ENCODE results near the gene TRIM31.
A peak's percentile ranks its signal among the peaks of the same experiment; 100 is the strongest.

Gene TRIM31

DNA sequence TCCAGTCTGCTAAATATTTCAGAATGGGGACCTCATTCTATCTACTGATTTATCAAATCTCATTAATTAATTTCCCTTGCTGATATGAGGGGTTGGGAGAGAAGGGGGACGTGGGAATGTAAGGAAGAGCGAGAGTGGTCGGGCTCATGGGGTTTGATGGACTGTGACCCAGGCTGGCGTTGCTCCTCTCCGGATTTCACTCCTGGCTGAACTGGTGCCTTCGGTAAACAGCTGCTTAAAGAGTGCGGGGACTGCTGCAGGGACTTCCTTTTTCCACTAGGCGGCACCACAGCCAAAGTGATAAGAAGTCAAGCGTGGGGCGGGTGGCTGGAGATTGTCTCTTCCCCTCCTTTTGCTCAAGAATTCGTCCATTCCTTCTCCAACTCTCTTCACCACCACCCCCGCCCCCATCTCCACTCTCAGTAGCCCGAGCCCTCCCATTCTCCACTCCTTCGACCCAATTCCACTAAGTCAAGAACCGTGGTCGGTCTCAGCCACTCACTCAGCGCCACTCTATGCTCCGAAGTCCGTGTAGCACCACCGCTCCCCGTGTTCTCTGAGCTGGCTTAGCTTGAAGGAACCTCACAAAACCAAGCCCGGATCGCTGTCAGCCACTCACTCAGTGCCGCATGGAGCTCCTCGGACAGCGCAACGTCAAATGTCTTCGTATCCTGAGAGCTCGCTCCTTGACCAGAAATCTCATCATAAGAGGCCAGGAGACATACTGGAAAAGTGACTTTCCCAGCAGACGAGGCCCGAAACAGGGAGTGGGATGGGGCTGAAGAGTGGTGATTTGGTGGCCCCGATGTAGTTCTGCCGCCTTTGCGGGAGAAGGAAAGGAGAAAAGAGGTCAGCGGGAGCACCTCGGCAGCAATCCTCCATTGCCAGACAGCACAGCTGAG lies 9.7 kb downstream of the TRIM31 start:
- Histone ChIP-seq H3K4me3 (ENCODE audit: low read depth, low read length) (peak overlapping the region; percentile 51), H3K4me1 (peaks cover 8% of the 10 kb centered on the region), H3K4me2 (ENCODE audit: low read length) (peak overlapping the region; percentile 87), H3K9ac (no peak overlapping the region), H3K36me3 (ENCODE audit: control insufficient read depth, insufficient read depth, low read length) (no peaks in the 10 kb centered on the region), H3K27ac (no peak overlapping the region), H3K79me2 (no peaks in the 10 kb centered on the region), H2AFZ (peak overlapping the region; percentile 75), H3K27me3 (ENCODE audit: control insufficient read depth, insufficient read depth, low read length) (no peaks in the 10 kb centered on the region), H3K9me3 (ENCODE audit: control insufficient read depth, low read length) (no peaks in the 10 kb centered on the region)
- TF ChIP-seq, protein P1, sequence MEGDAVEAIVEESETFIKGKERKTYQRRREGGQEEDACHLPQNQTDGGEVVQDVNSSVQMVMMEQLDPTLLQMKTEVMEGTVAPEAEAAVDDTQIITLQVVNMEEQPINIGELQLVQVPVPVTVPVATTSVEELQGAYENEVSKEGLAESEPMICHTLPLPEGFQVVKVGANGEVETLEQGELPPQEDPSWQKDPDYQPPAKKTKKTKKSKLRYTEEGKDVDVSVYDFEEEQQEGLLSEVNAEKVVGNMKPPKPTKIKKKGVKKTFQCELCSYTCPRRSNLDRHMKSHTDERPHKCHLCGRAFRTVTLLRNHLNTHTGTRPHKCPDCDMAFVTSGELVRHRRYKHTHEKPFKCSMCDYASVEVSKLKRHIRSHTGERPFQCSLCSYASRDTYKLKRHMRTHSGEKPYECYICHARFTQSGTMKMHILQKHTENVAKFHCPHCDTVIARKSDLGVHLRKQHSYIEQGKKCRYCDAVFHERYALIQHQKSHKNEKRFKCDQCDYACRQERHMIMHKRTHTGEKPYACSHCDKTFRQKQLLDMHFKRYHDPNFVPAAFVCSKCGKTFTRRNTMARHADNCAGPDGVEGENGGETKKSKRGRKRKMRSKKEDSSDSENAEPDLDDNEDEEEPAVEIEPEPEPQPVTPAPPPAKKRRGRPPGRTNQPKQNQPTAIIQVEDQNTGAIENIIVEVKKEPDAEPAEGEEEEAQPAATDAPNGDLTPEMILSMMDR (IDR thresholded peaks at IDR 0.05) = peak; percentile 89

DNA sequence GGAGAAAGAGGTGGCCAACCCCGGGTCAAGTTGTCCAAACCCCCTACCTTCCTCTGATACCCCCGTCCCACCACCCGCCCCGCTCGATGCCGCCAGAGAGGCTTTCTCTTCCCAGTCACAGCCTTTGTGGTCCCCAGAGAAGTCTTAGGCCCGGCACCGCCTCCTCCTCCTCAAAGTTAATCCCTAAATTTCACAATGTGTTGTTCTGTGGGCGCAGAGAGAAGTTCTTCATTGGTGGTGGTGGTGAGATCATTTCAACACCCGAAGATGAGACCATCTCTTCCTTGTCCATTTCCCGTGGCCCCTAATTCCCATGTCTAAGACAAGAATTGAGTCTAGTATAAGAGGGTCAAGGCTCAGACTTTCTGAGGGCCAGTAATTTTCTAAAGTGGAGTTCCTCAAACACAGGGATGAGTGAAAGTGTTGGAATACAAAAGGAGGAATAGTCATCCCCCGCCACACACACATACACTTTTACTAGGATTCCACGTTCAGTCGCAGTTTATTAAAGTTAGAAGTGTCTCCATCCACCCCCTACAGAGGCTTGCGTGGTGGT lies 10.4 kb downstream of the TRIM31 start:
- peak overlapping the region; percentile 51 for H3K4me3 ChIP-seq (ENCODE audit: low read depth, low read length)
- H2AFZ ChIP-seq = peak overlapping the region; percentile 75
- TF ChIP-seq, protein P1 (IDR thresholded peaks at IDR 0.05) = no peak
- H3K4me2 ChIP-seq (ENCODE audit: low read length) = peak overlapping the region; percentile 94
- H3K9me3 ChIP-seq (ENCODE audit: control insufficient read depth, low read length) = no peaks in the 10 kb centered on the region
- no peak overlapping the region for H3K9ac ChIP-seq
- no peaks in the 10 kb centered on the region for H3K27me3 ChIP-seq (ENCODE audit: control insufficient read depth, insufficient read depth, low read length)
- peaks cover 8% of the 10 kb centered on the region for H3K4me1 ChIP-seq
- H3K27ac ChIP-seq = peak overlapping the region; percentile 3
- no peaks in the 10 kb centered on the region for H3K79me2 ChIP-seq
- no peaks in the 10 kb centered on the region for H3K36me3 ChIP-seq (ENCODE audit: control insufficient read depth, insufficient read depth, low read length)

DNA sequence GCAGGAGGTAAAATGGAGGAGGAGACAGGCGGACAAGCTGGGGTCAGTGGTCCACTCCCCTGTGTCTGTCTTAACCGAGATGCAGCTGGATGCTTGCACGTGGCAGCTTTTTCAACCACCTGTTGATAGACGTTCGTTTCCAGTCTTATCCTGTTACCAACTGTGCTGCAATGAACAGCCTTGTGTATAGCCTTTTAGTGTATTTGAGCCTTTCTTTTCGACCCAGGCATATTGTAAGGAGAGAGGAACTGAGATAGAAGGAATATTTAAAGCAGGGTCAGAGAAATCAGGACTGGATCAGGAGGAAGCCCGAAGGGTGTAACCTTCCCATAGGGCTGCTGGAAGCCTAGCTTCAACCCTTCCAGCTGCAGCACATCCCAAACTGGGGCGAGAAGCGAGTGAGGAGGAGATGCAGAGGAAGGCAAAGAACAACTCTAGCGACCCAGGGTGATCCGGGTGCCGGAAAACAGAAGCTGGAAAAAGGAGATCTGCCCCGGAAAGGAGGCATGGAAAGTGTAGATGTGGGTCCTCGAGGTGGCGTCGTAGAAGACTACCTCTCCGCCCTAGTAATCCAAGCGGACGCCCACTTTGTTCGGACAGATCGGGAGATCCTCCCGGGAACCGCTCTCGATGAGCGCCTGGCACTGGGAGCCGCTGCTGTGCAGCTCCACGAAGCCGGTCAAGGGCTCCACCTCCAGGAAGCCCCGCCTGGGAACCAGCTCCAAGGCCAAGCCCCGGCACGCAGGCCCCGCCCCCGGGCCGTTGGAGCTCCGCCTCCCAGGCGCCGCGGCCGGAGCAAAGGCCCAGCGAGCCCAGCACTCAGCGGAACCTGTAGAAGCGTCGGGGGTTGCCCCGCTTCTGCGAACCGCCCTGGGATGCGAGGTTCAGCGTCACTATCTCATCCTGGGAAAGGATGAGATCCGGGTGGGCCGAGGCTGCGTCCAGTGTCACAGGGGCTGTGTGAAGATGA lies 11.2 kb downstream of the TRIM31 start:
- H3K4me3 ChIP-seq (ENCODE audit: low read depth, low read length) = peak overlapping the region; percentile 49
- no peaks in the 10 kb centered on the region for H3K79me2 ChIP-seq
- peak overlapping the region; percentile 3 for H3K27ac ChIP-seq
- no peaks in the 10 kb centered on the region for H3K9me3 ChIP-seq (ENCODE audit: control insufficient read depth, low read length)
- H3K4me1 ChIP-seq = peaks cover 8% of the 10 kb centered on the region
- H3K9ac ChIP-seq = no peak overlapping the region
- TF ChIP-seq, protein P1 (IDR thresholded peaks at IDR 0.05) = no peak
- peak overlapping the region; percentile 94 for H3K4me2 ChIP-seq (ENCODE audit: low read length)
- H3K36me3 ChIP-seq (ENCODE audit: control insufficient read depth, insufficient read depth, low read length) = no peaks in the 10 kb centered on the region
- H3K27me3 ChIP-seq (ENCODE audit: control insufficient read depth, insufficient read depth, low read length) = no peaks in the 10 kb centered on the region
- peak overlapping the region; percentile 75 for H2AFZ ChIP-seq

DNA sequence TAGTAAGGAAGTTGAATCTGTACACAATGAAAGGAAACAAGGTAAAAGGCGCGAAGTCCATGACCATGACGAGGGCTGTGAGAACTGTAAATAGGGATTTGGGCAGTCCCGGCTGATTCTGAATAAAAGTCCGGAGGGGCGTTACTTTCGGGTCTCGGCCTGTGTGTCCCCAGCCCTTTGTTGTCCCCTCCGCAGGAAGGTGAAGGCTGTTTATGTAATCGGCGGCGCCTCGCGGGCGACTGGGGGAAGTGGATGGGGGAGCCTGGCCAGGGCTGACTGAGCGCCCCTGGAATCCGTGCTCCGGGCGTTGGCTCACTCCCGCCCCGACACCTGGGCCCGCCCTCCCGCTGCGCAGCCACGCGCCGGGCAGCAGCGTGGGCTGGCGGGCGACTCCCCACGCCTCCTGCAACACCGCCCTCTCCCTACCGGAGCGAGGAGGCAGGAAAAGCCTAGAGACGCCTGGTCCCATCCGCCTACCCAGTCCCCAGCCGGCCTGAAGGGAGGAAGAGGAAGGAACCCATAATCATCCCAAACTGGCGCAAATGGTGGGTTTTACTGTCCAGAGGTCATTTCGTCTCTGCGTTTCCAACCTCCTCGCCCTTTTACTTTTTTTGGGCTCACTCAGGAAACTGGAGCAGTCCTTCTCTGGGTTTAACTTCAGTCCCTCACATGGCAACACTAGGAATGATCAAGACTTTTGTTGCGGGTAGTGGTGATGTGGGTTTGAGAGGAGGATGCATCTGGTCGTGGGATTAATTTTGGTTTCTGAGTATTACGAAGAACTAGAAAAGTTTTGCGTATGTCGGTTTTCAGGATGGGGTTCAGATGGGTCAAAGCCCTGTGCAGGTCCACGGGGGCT lies 12.1 kb downstream of the TRIM31 start:
- no peaks in the 10 kb centered on the region for H3K9me3 ChIP-seq (ENCODE audit: control insufficient read depth, low read length)
- H3K9ac ChIP-seq = no peak overlapping the region
- H3K27me3 ChIP-seq (ENCODE audit: control insufficient read depth, insufficient read depth, low read length) = no peaks in the 10 kb centered on the region
- peak overlapping the region; percentile 45 for H2AFZ ChIP-seq
- H3K36me3 ChIP-seq (ENCODE audit: control insufficient read depth, insufficient read depth, low read length) = no peaks in the 10 kb centered on the region
- peak overlapping the region; percentile 49 for H3K4me3 ChIP-seq (ENCODE audit: low read depth, low read length)
- no peaks in the 10 kb centered on the region for H3K79me2 ChIP-seq
- peaks cover 8% of the 10 kb centered on the region for H3K4me1 ChIP-seq
- TF ChIP-seq, protein P1 (IDR thresholded peaks at IDR 0.05) = no peak
- peak overlapping the region; percentile 94 for H3K4me2 ChIP-seq (ENCODE audit: low read length)
- H3K27ac ChIP-seq = no peak overlapping the region
